C4-2B (cell line): ENCODE data around the gene VPS35L.

Experiments used
- CTCF ChIP-seq: fragments of 450-650 bp; conservative IDR thresholded peaks from 2 replicates; pipeline ENCODE4 v1.5.1; 2017; ENCODE audit warnings: mild to moderate bottlenecking
- ZFX ChIP-seq: fragments of 450-650 bp; IDR thresholded peaks from 2 replicates; pipeline ENCODE4 v1.6.1; 2017

GRCh38 chr16:19527161-19527560 lies 28.3 kb upstream of the VPS35L start:
- TF ChIP-seq CTCF (no peak), ZFX (no peak)
